GM12873 (cell line): ENCODE data around the gene PLA2G2C.

Experiments
- TF ChIP-seq, protein P1 (sequence below): IDR thresholded peaks from 2 replicates; pipeline ENCODE4 v1.5.1; 2012; ENCODE audit warnings: low read depth, mild to moderate bottlenecking, moderate library complexity, low read length, control low read depth; ENCODE audit not compliant: insufficient read depth; ENCODE audit errors: missing control alignments

Gene PLA2G2C

DNA sequence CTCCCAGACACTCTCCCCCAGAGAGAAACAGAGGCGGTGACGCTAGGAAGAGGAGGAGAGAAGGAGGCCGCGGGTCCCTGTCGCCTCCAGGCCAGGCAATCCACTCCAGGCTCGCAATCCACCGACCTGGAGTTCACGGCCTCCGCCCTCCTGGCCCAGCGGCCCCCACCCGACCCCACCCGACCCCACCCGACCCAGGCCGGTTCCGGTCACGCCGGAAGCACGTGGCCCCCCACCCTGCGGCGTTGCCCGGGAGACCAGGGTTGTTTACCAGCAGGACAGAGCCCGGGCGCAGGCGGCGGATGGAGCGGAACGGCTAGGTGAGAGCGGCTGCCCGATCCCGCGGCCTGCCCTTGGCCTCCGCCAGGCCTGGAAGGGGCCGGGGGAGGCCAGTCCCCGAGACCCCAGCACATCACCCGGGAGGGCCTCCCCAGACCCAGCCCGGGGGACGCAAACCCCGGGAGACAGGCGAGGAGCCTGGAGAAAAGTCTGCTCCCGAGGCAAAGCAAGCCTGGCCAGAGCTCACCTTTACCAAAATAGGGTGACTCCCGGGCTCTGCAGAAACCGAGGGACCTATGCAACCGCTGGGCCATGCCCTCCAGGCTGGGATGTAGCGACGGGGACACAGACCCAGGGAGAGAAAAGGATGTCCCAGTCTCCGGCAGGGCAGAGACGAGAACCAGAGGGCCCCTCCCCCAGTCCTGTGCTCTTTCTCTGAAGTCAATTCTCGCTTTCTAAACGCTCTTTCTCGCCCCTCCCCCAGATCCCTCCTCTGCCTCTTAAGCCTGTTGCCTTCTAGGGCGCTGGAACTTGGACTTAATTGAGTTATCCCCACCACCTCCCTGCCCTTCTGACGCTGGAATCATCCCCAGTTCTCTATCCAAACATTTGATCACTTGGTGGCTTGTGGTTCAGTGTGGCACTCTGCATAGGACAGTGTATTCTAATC, at the start of gene PLA2G2C, which contains the start of gene UBXN10:
PLA2G2C (minus strand) TSS at position 685 of the 949 bp plus-strand sequence. CDS start 9,155 bp downstream, outside the sequence.
UBXN10 (plus strand) TSS at position 263 of the 949 bp plus-strand sequence. CDS start 4,466 bp downstream, outside the sequence.
- TF ChIP-seq, protein P1, sequence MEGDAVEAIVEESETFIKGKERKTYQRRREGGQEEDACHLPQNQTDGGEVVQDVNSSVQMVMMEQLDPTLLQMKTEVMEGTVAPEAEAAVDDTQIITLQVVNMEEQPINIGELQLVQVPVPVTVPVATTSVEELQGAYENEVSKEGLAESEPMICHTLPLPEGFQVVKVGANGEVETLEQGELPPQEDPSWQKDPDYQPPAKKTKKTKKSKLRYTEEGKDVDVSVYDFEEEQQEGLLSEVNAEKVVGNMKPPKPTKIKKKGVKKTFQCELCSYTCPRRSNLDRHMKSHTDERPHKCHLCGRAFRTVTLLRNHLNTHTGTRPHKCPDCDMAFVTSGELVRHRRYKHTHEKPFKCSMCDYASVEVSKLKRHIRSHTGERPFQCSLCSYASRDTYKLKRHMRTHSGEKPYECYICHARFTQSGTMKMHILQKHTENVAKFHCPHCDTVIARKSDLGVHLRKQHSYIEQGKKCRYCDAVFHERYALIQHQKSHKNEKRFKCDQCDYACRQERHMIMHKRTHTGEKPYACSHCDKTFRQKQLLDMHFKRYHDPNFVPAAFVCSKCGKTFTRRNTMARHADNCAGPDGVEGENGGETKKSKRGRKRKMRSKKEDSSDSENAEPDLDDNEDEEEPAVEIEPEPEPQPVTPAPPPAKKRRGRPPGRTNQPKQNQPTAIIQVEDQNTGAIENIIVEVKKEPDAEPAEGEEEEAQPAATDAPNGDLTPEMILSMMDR: no peak

DNA sequence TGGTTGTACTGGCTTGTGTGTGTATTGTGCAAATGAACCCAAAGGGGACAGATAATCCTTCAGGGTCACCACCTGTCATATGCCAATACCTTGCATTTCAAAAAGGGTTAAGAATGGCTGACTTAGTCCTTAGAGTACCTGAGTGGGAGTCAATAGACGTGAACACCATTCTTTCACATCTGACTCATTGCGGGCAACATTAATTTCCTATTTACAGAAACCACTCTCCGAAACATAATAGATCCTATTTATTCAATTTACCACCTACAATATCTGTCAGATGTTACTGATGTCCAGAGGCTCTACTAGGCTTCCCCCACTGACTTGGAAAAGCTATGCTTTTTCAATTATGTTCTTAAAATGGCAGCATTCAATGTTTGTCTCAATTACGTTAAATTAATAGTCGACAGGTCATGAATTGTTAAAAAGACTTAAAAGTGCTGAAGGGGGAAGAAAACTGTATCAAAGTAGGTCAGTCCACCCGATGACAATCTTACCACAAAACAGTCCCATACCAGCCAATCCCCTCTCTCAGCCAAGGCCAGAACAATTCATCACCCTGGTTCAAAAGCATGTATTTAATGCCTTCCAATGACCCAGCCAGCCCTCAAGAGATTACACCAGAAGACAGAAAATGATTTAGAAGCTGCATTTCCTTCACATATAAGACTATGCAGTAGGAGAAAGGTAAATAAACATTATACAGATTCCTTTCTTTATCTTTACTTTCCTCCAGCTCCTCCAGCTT, 48.6 kb upstream of the PLA2G2C start:
- TF ChIP-seq, protein P1: no peak

- TF ChIP-seq, protein P1: no peak
Observed at GRCh38 chr1:20233866-20234265, 47.5 kb upstream of the PLA2G2C start.

DNA sequence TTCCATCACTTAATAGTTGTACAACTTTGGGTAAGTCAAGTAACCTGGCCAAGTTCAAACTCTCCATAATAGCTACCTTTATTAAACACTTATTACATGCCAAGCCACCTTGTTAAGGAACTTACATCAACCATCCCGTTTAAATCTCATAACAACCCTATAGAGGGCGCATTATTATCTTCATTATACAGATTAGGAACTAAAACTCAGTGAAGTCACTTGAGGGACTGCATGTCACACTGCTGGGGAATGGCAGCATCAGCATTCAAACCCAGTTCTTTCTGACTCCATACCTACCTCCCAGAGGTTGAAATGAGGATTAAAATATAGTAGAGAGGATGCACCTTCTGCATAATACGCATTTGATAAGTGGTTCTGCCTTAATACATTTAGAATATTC, 47.1 kb upstream of the PLA2G2C start:
- TF ChIP-seq, protein P1: peak; percentile 51

- TF ChIP-seq, protein P1: no peak
Observed at GRCh38 chr1:20229171-20229570, 42.9 kb upstream of the PLA2G2C start.

GRCh38 chr1:20228314-20228825, 42.1 kb upstream of the PLA2G2C start:
- TF ChIP-seq, protein P1: no peak

DNA sequence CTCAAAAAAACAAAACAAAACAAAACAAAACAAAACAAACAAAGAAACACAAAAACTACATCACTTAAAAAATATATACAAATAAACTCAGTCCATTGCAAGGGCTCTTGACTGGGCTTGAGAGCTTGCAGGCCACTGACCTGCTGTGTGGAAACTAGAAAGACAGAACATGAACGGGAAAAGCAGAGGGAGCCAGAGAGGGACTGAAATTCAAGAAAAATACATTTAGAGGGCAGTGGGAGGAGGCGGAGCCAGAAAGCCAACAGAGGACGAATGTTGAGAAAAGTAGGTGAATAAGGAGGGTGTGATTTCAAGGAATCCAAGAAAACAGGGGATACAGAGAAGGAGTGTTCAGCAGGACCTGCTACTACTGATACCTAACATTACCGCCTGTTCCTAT, 41.4 kb upstream of the PLA2G2C start:
- TF ChIP-seq, protein P1: no peak
